ENCODE measurements around the gene TRIM7.
"Not testable (repeated sequence)": the region's sequence is repeated elsewhere in the genome, so short reads cannot be mapped to it uniquely, and the experiment has no call there.

TRIM7 gene

GRCh38 chr5:181212934-181213333 lies 7.9 kb upstream of the TRIM7 start:
- no peak for DNase-seq (ENCODE audit: low spot score)

- DNase-seq (ENCODE audit: low spot score), result no peak
Observed at GRCh38 chr5:181212080-181212479, 7.1 kb upstream of the TRIM7 start.

DNA sequence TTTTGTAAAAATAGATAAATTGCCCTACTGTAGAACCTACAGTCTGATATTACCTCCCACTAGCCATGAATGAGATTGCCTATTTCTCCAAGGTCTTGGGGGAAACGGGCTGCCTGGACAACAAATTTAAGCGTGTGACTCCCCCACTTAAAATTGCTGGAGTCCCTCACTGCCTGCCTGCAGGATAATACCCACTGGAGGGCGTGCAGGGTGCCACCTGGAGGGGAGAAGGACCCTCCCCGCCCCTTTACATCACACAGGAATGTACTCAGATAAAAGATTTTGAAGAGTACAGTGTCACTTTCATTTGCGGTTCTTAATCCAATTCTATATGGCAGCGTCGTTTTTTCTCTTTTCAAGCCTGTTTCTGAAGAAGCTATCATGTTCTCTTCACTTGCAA lies 6.2 kb upstream of the TRIM7 start:
- DNase-seq (ENCODE audit: low spot score), result no peak

GRCh38 chr5:181210698-181211097 lies 5.7 kb upstream of the TRIM7 start:
- DNase-seq (ENCODE audit: low spot score), result not testable (repeated sequence)

DNA sequence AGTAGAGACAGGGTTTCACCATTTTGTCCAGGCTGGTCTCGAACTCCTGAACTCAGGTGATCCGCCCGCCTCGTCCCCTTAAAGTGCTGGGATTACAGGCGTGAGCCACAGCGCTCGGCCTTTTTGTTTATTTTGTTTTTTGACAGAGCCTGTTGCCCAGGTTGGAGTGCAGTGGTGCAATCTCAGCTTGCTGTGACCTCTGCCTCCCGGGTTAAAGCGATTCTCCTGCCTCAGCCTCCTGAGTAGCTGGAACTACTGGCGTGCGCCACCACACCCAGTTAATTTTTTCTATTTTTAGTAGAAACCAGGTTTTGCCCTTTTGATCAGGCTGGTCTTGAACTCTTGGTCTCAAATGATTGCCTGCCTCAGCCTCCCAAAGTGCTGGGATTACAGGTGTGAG lies 5.2 kb upstream of the TRIM7 start:
- DNase-seq (ENCODE audit: low spot score), result not testable (repeated sequence)

- DNase-seq (ENCODE audit: low spot score), result not testable (repeated sequence)
Observed at GRCh38 chr5:181209006-181209405, 4.0 kb upstream of the TRIM7 start.

DNA sequence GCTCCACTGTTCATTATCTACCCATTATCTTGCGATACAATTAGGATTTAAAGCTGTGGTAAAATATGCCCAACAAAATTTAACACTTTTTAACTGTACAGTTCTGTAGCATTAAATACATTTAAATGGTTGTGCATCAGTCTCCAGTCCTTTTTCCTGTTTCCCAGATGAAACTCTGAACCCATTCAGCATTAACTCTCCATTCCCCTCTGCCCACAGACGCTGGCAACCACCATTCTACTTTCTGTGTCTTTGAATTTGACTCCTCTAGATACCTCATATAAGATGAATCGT lies 2.9 kb upstream of the TRIM7 start:
- no peak for DNase-seq (ENCODE audit: low spot score)

DNA sequence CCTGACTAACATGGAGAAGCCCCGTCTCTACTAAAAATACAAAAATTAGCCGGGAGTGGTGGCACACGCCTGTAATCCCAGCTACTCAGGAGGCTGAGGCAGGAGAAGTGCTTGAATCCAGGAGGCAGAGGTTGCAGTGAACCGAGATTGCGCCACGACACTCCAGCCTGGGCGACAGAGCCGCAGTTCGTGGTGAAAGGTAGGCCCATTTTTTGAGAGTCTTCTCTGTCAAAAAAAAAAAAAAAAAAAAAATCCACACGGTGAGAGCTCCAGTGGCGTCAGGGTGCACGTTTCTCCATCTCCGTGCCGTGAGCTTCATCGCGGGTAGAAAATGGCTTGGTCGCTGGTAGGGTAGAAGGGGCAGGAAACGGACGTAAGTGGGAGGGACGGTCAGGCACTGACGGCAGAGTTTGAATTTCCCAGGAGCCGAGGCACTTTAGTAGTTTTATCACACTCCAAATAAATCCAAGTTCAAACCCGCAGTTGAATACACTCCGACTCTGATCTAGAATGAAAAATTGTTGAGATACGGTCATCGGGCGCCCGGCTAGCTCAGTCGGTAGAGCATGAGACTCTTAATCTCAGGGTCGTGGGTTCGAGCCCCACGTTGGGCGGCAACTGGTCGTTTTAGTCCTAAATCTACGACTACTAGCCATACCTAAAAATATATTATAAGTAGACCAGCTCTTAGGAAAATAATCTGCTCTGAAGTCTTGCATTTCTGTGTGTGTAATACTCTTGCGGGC lies 2.4 kb upstream of the TRIM7 start:
- DNase-seq (ENCODE audit: low spot score), result peak; percentile 53

DNA sequence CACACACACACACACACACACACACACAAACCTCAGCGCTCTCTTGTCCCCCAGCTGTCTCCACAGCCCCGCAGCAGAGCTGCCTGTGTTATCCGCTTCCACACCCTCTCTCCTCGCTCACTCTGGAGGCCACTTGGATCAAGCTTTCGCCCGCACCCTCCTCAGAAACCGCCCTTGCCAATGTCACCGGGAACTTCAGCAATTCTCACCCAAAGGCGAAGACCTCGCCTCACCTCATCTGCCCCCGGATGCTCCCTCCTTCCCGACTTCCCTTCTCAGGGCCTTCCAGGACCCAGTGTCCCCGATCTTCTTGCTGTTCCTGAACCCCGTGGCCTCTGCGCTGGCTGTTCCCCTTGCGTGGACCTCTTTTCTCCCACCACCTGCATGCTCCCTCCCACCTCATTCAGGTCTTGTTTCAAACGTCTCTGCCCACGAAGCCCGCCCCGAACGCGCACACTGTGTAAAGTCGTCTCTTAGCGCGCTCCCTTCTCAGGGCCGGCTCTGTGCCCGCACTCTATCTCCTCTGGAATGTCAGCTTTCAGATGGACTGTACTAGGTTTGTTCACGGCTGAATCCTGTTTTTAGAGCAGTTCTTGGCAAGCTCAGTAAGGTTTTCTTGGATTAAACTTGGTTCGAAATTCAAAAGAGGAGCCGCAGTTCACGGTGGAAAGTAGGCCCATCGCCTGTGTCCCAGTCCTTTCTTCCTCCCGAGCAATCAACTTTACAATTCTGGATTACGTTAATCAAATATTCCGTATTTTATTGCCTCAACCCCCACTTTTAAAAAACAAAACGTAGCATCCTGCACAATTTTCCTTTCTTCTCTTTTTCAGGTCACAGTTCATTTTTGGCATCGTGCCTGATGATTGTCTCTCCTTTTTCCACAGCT lies 1.0 kb upstream of the TRIM7 start:
- no peak for DNase-seq (ENCODE audit: low spot score)

DNA sequence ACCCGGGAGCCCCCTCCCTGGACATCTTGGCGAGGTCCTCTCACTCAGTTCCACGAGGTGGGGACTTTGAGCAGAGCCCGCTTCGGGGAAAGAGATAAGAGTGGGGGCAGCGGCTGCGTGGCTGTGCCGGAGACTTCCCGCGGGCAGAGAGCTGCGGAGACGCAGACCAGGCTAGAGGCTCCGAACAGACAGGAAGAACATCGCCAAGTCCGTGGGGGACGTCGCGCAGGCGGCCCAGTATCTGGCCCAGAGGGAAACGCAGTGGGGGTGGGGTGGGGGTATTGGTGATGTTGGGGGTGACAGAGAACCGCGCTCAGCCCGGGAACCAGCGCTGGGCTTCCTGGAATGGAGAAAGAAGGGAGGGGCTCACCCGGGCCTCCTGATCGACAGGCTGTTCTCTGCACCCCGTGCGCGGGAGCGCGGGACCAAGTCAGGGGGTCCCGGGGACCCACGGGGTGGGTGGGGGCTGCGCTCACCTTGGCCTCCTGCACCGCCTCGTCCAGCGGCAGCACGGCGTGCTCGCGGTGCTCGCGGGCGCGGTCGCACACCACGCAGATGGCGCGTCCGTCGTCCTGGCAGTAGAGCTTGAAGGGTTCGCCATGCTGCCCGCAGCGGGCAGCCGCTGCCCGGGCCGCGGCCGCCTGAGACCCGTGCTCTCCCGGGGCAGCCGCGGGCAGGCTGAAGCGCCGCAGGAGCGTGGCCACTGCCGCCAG lies 727 bp downstream of the TRIM7 start:
- peak; percentile 65 for DNase-seq (ENCODE audit: low spot score)

GRCh38 chr5:181203777-181204112 lies 1.3 kb downstream of the TRIM7 start:
- no peak for DNase-seq (ENCODE audit: low spot score)

- DNase-seq (ENCODE audit: low spot score), result no peak
Observed at GRCh38 chr5:181203093-181203711, 1.8 kb downstream of the TRIM7 start.

GRCh38 chr5:181200816-181201215 lies 4.2 kb downstream of the TRIM7 start:
- DNase-seq (ENCODE audit: low spot score), result no peak

DNA sequence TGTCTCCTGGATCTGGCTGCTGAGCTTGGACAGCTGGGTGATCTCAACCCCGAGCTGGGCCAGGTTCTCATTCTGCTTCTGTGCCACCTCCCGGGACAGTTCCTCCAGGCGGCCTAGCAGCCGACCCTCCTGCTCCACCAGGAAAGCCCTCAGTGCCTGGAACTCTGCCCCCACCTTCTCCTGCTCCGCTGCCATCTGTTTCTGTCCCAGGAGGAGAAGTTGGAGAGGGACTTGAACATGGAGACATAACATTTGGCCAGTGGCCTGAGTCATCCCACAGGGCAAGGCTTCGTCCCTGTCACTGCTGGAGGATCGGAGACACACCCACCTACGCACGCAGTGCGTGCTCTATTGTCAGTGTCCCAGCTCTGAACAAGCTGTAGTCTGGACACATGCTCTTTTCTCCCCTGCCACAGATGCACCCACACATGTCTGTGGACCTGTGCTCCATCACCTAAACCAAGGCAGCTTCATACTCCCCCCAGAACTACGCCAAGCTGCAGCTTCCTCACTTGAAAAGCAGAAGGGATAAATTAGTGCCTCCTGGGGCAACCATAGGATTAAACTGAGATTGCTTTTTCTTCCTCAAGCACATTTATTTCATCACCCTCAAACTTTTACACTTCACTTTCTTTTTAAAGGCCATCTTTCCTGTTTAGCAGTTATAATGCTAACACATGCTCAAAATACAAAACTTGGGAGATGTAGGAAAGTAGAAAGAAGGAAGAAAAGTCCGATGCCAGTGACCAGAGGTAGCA lies 4.9 kb downstream of the TRIM7 start:
- DNase-seq (ENCODE audit: low spot score), result no peak

DNA sequence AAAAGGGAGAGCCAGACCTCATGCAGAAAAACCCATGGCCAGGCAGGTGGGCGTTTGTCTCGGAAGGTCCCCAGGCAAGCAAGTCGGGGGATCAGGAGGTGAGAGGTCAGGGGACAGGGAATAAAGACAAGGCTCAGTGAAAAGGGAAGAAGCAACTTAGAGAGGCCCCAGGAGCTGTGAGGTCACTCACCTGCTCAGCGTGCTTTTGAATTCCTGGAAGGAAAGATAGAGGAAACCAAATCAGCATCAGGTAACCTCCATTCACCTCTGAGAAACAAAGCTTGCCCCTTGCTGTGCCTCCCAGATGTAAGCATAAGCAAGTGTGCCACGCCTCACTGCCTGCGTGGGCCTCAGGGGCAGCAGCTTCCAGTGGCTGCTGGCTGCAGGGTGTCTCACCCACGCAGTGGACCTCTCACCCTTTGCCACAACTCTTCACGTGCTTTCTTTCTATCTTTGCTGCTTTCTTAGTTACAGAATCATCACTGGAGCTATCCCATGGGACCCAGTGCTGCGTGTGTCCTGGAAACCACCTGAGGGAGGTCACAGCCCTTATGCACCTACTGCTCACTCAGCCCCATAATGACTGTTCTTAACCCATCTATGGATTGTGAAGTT lies 6.0 kb downstream of the TRIM7 start:
- no peak for DNase-seq (ENCODE audit: low spot score)

DNA sequence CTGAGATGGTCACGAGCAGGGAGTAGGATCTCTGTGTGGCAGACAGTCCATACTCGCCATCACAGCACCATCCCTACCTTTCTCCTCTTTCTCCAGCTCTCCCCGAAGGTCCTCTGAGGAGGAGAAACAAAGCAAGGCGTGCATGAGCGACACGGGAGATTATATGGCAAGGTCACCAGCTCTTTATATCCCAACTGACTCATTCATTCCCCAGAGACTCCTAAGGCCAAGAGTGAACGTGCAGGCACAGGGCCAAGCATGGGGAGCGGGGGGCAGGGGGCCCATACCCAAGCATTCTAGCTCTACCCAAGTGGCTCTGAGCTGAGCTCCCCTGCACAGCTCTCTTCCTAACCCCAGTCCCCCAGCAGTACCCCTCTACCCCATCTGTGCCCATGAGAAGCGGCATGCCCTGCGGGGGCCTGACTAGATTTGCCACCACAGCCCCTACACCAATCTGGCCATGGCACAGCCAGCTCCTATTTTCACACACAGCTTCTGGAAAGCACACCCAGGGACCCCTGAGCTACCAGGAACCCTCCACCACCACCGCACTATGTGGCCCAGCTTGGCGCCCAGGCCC lies 6.8 kb downstream of the TRIM7 start:
- DNase-seq (ENCODE audit: low spot score), result no peak

DNA sequence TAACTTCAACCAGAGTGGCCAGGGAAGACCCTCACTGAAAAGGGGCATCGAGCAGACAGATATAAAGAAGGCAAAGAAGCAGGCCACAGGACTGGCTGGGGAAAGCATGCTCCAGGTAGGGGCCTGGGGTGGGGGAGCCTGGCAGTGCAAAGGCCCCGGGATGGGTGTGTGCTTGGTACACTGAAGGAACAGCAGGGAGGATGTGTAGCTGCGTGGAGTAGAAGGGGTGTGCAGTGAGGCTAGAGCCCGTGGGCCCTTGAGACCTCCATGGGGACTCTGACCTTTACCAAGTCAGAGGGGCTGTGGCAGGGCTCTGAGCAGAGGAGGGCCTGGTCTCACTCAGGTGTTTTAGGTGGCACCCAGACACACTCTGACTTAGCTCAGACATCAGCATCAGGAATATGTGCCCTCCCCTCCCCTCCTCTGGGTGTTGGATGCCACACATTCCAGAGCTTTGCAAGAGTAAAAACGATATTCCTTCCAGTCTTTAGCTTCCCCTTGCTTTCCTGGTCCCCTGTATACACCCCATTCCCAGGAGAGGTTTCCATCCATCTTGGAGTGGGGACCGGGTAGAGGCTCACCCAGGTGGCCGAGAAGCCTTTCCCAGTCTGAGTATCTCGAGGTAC lies 7.6 kb downstream of the TRIM7 start:
- no peak for DNase-seq (ENCODE audit: low spot score)

GRCh38 chr5:181195249-181195761 lies 9.7 kb downstream of the TRIM7 start:
- DNase-seq (ENCODE audit: low spot score), result no peak

DNA sequence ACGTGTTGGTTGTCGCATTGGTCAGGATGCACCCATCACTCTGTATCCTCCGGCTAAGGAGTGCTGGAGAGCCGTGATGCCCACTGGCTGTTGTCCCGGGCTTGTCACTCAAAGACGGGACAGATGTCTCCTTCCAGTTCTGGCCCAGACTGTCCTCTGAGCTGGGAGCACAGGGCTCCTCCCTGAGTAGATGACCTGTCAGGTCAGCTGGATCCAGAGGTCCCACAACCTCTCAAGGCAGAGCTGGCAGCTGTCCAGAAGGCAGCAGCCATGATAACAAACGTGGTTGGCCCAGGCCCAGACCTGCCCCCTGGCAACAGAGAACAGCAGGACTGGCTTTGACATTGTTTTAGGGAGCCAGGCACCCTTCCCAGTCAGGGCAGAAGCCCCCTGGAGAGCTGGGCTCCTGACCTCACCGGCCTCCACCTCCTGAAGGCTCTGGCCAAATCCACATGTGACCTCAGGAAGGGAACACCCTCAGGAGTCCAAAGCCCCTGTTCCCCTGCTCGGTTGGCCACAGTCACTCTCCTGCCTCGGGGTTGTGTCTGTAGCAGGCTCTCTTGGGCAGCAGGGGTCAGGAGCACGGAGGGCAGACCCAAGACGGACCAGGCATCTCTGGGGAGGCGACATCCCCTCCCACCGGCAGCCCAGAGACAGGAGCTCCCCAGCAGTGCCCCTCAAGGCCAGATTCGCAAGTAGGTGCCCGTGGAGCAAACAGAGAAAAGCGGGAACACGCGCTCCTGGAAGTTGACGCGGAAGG lies 10.3 kb downstream of the TRIM7 start:
- DNase-seq (ENCODE audit: low spot score), result no peak

- no peak for DNase-seq (ENCODE audit: low spot score)
Observed at GRCh38 chr5:181193656-181194055, 11.3 kb downstream of the TRIM7 start.
